HG03025 (cell line): ENCODE data around the gene TUBB.

Experiments used
- ATAC-seq: cut with Tn5 transposase; IDR thresholded peaks from one replicate; pipeline ENCODE4 v1.9.1; 2021; ENCODE audit warnings: mild to moderate bottlenecking, moderate library complexity; ENCODE audit not compliant: unreplicated experiment, low FRiP score

TUBB gene

GRCh38 chr6:30686908-30687658, 33.1 kb upstream of the TUBB start:
- ATAC-seq, result peak; percentile 35

- ATAC-seq, result no peak
Measured at GRCh38 chr6:30687659-30688431, 32.3 kb upstream of the TUBB start.

GRCh38 chr6:30688569-30688968, 31.6 kb upstream of the TUBB start:
- no peak for ATAC-seq

- ATAC-seq, result no peak
Measured at GRCh38 chr6:30689022-30689865, 30.9 kb upstream of the TUBB start.

- no peak for ATAC-seq
Measured at GRCh38 chr6:30689985-30690384, 30.2 kb upstream of the TUBB start.

- no peak for ATAC-seq
Measured at GRCh38 chr6:30690403-30691207, 29.5 kb upstream of the TUBB start, which contains the start of gene NRM. Gene NRM, minus strand, starts transcription at chr6:30690984. Its CDS starts 10 bp downstream, at chr6:30690974.

- ATAC-seq, result no peak
Measured at GRCh38 chr6:30691208-30691847, 28.8 kb upstream of the TUBB start.

GRCh38 chr6:30696432-30696831, 23.7 kb upstream of the TUBB start:
- ATAC-seq, result no peak

- ATAC-seq, result no peak
Measured at GRCh38 chr6:30700340-30700739, 19.8 kb upstream of the TUBB start.

- no peak for ATAC-seq
Measured at GRCh38 chr6:30703011-30703410, 17.1 kb upstream of the TUBB start.

GRCh38 chr6:30703821-30704220, 16.3 kb upstream of the TUBB start:
- ATAC-seq, result no peak

GRCh38 chr6:30705620-30706019, 14.5 kb upstream of the TUBB start:
- no peak for ATAC-seq

GRCh38 chr6:30707281-30707850, 12.8 kb upstream of the TUBB start:
- no peak for ATAC-seq

- ATAC-seq, result no peak
Measured at GRCh38 chr6:30709101-30709868, 10.9 kb upstream of the TUBB start.

GRCh38 chr6:30711758-30712380, 8.3 kb upstream of the TUBB start:
- ATAC-seq, result no peak

GRCh38 chr6:30712441-30712945, 7.7 kb upstream of the TUBB start:
- no peak for ATAC-seq

GRCh38 chr6:30714263-30714662, 5.9 kb upstream of the TUBB start:
- ATAC-seq, result no peak

- ATAC-seq, result no peak
Measured at GRCh38 chr6:30716879-30717128, 3.3 kb upstream of the TUBB start.
